WTC11 (cell line): ENCODE measurements around the gene FBXO31.

Experiments used
- CTCF ChIP-seq: fragments of 200-600 bp; IDR thresholded peaks from 2 replicates; pipeline ENCODE4 v1.8.0; 2022; ENCODE audit warnings: antibody characterized with exemption
- JUN ChIP-seq: sonication (generic); formaldehyde crosslinking; IDR thresholded peaks from 2 replicates; pipeline ENCODE4 v1.8.0; 2023; ENCODE audit warnings: mild to moderate bottlenecking, missing genetic modification reagents
- MAX ChIP-seq: sonication (generic); formaldehyde crosslinking; IDR thresholded peaks from 2 replicates; pipeline ENCODE4 v1.8.0; 2022; ENCODE audit warnings: mild to moderate bottlenecking, missing genetic modification reagents

DNA sequence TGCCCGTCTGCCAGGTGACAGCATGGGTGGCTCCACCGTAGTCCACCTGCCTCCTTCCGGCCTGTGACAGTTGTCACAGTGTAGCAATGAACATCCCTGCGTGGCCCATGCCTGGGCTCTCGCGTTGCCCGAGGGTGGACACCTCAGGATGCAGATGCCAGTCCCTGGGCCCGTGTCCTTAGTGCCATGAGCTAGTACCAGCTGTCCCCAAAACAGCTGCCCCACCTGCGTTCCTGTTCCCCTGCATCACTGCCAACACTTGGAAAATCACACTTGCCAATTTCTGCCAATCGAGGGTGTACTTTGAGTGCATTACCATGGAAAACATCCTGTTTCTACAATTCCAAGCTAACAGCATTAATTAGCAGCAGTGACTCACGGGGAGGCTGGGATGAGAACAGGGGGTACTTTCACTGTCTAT lies 57.4 kb downstream of the FBXO31 start:
- TF ChIP-seq CTCF (no peak), MAX (CRISPR knock-in tag) (no peak), JUN (CRISPR knock-in tag) (no peak)
